Right lobe of liver (tissue), 4 donors: Measurements from ENCODE around the gene EEIG2.

Source experiments
- POLR2A ChIP-seq: fragments of 450-650 bp; IDR thresholded peaks from one replicate; pipeline ENCODE4 v1.6.1; 2017; ENCODE audit warnings: antibody characterized with exemption, mild to moderate bottlenecking
- TF ChIP-seq, protein P1 (sequence below), 4 donors: fragments of 200-600 bp in 3 of 4; fragments of 450-650 bp in 1 of 4; IDR thresholded peaks; one replicate each; pipeline versions ENCODE4 v1.5.1 to v1.8.0; 2016 to 2022; ENCODE audit warnings: antibody characterized with exemption in 4 of 4, mild to moderate bottlenecking in 2 of 4
- donor health status: DM: no; HTN: no; CAD: no.
- donor health status: DM: no; HTN: no; CAD: no.
- donor health status: DM: no; HTN: yes; CAD: no.

DNA sequence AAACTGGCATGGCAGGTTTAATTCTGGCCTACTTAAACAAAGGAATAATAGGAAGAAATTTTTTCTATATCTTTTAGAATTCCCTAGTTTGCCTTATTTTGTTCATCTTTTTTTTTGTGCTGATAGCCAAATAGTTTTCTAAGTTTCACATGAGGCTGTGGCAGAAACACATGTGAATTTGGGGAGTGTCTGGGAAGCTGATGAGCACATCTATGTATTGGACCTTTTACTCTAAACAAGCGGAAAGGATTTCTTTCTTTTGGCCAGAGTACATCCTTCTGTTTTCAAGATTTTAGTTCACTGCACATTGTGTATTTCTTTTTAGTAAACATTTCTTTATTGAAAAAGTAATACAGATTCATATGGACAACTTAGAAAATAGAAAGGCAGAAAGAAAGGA is 5.6 kb downstream of the EEIG2 start:
- TF ChIP-seq POLR2A, result no peak
- TF ChIP-seq, protein P1, sequence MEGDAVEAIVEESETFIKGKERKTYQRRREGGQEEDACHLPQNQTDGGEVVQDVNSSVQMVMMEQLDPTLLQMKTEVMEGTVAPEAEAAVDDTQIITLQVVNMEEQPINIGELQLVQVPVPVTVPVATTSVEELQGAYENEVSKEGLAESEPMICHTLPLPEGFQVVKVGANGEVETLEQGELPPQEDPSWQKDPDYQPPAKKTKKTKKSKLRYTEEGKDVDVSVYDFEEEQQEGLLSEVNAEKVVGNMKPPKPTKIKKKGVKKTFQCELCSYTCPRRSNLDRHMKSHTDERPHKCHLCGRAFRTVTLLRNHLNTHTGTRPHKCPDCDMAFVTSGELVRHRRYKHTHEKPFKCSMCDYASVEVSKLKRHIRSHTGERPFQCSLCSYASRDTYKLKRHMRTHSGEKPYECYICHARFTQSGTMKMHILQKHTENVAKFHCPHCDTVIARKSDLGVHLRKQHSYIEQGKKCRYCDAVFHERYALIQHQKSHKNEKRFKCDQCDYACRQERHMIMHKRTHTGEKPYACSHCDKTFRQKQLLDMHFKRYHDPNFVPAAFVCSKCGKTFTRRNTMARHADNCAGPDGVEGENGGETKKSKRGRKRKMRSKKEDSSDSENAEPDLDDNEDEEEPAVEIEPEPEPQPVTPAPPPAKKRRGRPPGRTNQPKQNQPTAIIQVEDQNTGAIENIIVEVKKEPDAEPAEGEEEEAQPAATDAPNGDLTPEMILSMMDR (IDR thresholded peaks at IDR 0.05), result no peak
